HG03039 (cell line): ENCODE data around the gene CCN5.
"Not testable (repeated sequence)": the region's sequence is repeated elsewhere in the genome, so short reads cannot be mapped to it uniquely, and the experiment has no call there.

ENCODE experiments used
- ATAC-seq: cut with Tn5 transposase; IDR thresholded peaks from one replicate; pipeline ENCODE4 v1.9.1; 2021; ENCODE audit warnings: mild to moderate bottlenecking, moderate library complexity; ENCODE audit not compliant: unreplicated experiment

CCN5 gene

DNA sequence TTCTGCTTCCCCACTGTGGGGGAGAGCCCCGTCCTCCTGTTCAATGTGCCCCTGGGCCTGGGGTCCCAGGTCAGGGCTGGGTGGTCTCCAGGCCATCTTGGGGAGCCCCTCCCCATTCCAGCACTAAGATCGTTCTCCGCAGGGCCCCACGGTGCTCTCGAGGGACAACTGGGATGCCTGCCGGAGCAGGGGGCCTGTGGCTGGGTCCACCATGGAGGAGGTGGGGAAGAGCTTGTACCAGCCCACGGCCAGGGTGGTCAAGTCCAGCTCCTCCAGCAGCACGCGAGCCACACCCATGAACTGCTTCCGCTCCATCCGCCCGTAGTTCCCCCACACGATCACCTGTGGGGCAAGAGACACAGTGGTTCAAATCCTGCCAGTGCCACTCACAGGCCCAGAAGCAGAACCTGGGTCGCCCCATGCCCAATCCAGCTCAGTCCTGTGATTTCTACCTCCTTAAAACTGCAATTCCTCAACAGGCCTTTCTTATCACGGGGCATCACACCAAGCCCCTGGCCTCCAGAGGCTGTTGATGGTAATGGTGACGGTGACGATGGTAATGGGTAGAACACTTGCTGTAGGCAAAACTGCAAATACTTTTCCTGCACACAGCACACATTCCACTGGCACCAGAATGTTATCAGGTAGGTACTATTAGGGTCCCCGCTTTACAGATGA, 41.0 kb downstream of the CCN5 start:
- ATAC-seq = no peak

DNA sequence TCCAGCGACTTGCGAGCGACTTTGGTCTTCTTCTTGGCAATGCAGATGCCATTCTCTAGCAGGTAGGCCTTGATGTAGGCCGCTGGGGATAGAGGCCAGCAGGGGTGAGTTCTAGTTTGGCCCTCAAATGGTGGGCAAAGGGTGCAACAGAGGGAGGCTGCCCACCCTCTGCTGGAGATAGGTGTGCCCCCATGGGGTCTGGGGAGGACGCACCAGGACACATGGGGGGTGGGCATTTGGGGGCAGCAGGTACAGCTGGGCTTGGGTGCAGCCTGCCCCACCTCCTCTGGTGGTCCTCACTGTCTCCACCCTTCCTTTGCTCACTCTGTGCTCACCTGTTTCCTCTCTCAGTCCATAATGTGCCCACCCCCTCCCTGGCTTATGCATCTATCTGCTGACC, 41.8 kb downstream of the CCN5 start:
- no peak for ATAC-seq

- no peak for ATAC-seq
These were observed 43.3 kb downstream of the CCN5 start for GRCh38 chr20:44758247-44759101.

DNA sequence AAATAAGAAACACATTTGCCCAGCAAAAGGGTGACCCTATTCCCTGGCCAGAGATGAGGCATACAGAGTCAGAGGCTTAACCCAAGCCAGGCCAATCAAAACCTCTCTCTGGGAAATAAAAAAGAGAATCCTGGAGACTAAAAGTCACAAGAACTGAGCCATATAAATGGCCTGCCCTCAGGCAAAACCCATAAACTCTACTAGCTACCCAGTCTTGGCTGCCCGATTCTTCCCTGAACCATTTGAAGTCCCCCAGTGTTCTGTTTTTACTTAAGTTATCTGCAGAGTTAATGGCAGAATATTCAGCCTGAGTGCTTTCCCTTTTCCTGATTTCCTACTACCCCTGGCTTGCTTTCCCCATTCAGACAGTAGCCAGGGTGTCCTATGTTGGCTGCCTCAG, 44.4 kb downstream of the CCN5 start:
- no peak for ATAC-seq

DNA sequence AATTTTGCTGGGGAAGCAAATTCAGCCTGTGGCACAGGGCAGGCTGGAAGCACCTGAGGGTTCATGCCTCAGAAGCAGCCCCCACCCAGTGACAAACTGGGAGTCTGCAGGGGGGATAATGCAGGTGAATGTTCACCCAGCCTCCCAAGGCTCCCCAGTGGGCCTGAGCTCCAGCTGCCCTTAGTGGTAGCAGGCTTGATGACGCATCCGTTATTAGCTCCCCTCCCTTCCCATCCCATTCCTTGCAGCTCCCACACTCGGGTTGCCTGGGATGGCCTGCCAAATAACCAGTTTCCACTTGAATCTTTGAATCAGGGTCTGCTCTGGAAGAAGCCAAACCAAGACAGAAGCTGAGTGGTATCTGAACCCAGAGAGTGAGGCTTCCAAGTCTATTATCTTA, 46.3 kb downstream of the CCN5 start:
- ATAC-seq = no peak

DNA sequence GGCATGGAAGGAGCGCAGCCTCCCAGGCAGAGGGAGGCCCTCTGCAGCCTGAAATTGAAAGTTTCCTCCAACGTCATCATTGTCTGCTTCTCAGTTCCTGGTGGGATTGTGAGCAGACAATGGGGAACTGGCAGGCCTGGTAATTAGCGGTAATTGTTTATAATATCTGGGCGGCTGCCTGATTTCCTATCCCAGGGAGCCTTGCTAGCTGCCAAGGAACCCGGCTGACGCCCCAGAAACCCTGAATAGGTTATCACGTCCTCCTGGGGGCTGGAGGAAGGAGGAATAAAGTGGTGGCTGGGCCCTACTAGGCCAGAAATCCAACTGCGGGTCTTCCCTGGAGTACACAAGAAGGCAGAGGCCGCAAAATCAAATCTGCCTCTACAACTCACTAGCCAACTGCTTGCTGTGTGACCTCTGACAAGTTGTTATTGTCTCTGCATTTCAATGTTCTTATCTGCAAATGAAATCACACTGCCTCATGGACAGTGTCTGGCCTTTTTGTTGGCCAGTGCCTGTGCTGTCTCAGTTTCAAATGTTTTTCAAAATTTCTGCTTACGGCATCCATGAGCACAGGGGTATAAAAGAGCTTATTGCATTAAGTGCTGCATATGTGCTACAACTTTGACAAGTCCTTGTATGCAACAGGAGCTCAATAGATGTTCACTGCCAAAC, 47.4 kb downstream of the CCN5 start:
- ATAC-seq = no peak

DNA sequence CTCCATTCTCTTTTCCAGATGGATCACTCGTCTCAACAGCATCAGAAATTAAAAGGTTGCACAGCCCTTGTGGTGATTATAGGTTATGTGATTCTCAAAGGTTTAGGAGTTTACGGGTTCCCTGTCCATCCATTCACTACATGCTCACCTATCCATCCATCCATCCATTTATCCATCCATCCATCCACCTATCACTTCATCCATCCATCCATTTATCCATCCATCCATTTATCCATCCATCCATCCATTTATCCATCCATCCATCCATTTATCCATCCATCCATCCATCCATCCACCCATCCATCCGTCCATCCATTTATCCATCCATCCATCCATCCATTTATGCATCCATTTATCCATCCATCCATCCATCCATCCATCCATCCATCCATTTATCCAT, 48.6 kb downstream of the CCN5 start:
- not testable (repeated sequence) for ATAC-seq

GRCh38 chr20:44765091-44765490, 49.9 kb downstream of the CCN5 start:
- no peak for ATAC-seq

GRCh38 chr20:44765701-44766347, 50.7 kb downstream of the CCN5 start:
- ATAC-seq = no peak

DNA sequence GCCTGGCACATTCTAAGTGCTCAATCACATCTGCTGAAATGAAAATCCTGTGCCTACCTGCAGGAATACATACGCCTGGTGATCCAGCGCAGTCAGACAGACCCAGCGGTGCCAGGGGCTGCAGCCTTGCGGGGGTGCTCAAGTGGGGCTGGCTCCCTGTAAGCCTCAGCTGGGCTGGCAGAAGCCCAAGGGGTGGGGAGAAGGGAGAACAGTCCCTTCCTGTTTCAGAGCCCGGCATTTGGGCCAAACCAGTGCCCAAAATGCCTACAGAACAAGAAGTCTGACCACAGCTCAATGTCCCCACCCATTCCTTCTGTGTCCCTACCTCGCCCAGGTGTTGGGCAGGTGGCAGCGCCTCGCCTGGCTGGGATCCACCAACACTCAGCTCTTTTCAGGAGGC, 53.1 kb downstream of the CCN5 start:
- ATAC-seq = no peak

- no peak for ATAC-seq
These were observed 53.8 kb downstream of the CCN5 start for GRCh38 chr20:44768854-44769480.

DNA sequence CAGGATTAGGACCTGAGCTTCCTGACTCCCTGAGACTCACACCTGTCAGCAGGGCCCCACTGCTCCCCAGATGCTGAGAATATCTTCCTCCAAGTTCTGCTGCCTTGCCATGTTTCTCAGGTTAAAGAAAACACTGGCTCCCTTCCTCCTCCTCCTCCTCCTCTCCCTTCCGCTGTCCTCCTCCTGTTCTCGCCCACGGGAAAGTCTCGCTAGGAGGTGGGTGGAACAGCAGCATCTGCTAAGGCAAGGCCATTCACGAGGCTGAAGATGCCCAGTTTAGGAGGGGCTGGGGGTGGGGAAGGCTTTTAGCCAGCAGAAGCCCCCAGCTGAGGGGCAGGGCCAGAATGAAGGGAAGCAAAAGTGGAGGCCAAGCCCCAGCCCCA, 54.3 kb downstream of the CCN5 start:
- no peak for ATAC-seq

GRCh38 chr20:44770484-44771171, 55.5 kb downstream of the CCN5 start:
- no peak for ATAC-seq

GRCh38 chr20:44771172-44771535, 56.0 kb downstream of the CCN5 start:
- no peak for ATAC-seq

- ATAC-seq = no peak
These were observed 57.5 kb downstream of the CCN5 start for GRCh38 chr20:44772636-44773035.

DNA sequence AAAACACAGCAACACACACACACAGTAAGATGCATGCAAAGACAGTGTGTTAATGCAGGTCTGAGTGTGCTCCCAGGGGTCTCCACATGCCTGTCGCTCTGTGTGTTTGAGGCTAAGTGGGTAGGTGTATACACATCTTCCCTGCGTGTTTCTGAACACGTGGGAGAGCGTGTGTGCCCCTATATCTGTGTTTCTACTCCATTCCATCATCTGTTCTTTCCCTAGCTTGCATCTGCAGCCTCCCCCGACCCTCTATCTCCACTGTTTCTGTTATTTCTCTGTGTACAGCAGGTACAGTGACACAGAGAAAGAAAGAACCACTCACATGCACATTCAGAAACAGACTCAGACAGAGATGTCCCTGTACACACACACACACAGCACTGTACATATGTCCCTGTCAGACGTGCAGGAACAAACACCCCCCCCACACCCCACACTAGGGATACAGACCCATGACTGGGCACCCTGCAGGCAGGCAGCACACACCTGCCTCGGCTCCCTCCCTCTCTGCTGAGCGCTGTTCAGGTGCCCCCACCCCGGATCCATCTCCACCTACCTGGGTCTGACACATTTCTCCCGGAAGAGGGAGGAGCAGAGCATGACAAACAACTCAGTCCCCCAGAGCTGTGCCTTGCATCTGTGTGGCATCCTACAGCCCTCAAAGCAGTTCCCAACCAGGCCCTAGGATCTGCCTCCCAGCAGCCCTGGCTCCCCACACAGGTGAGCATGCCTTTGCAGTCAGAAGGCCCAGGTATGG, 58.1 kb downstream of the CCN5 start:
- no peak for ATAC-seq

GRCh38 chr20:44776980-44777379, 61.8 kb downstream of the CCN5 start:
- ATAC-seq = no peak
